Measurements from ENCODE around the gene UCK2. TPM values are rescaled to one million over a fixed set of nuclear protein-coding genes. Genes with fewer than 3 reads are reported as not detected.

The UCK2 gene
- total RNA-seq, 2 experiments from 2014 or later = 0.67 to 0.71 TPM

GRCh38 chr1:165873481-165873880 is 46.1 kb downstream of the UCK2 start:
- Histone ChIP-seq H3K4me1 (ENCODE audit: insufficient read depth, low read length) (peaks cover 29% of the 10 kb centered on the region), H3K36me3 (ENCODE audit: insufficient read depth, low read length) (no peaks in the 10 kb centered on the region), H3K27ac (ENCODE audit: low read depth in 1 of 2, low read length in 2 of 2) (no peak overlapping the region), H3K27me3 (ENCODE audit: control insufficient read depth in 1 of 2, insufficient read depth in 2 of 2, low read length in 2 of 2) (no peaks in the 10 kb centered on the region), H3K4me3 (ENCODE audit: low read length) (no peak overlapping the region), H3K9me3 (ENCODE audit: control insufficient read depth in 1 of 2, insufficient read depth in 1 of 2, low read length in 2 of 2) (peaks cover 0 to 4% of the 10 kb centered on the region in 2 experiments)
- H3K4me1 Mint-ChIP-seq (ENCODE audit: low read depth) = peaks cover 56% of the 10 kb centered on the region
- H3K4me3 Mint-ChIP-seq = no peak overlapping the region
- H3K27me3 Mint-ChIP-seq = peaks cover 6% of the 10 kb centered on the region
- no peak for DNase-seq
- no peak for ATAC-seq (ENCODE audit: poor library complexity)
- H3K36me3 Mint-ChIP-seq (ENCODE audit: low read depth) = no peaks in the 10 kb centered on the region
- TF ChIP-seq CTCF (IDR thresholded peaks at IDR 0.05) = no peak
- ChIA-PET POLR2A (no interaction called here), CTCF (no interaction called here)
- intact Hi-C loops (cut with DNase I, micrococcal nuclease) = no loop called here
- no peak overlapping the region for H3K27ac Mint-ChIP-seq
- no peaks in the 10 kb centered on the region for H3K9me3 Mint-ChIP-seq

- Histone ChIP-seq H3K4me3 (ENCODE audit: low read length) (no peak overlapping the region), H3K36me3 (ENCODE audit: insufficient read depth, low read length) (no peaks in the 10 kb centered on the region), H3K27me3 (ENCODE audit: control insufficient read depth in 1 of 2, insufficient read depth in 2 of 2, low read length in 2 of 2) (no peaks in the 10 kb centered on the region), H3K4me1 (ENCODE audit: insufficient read depth, low read length) (peaks cover 29% of the 10 kb centered on the region), H3K27ac (ENCODE audit: low read depth in 1 of 2, low read length in 2 of 2) (no peak overlapping the region), H3K9me3 (ENCODE audit: control insufficient read depth in 1 of 2, insufficient read depth in 1 of 2, low read length in 2 of 2) (peaks cover 0 to 5% of the 10 kb centered on the region in 2 experiments)
- DNase-seq = no peak
- no peak overlapping the region for H3K27ac Mint-ChIP-seq
- no peak for TF ChIP-seq CTCF (IDR thresholded peaks at IDR 0.05)
- H3K4me3 Mint-ChIP-seq = no peak overlapping the region
- no peaks in the 10 kb centered on the region for H3K9me3 Mint-ChIP-seq
- no peak for ATAC-seq (ENCODE audit: poor library complexity)
- peaks cover 58% of the 10 kb centered on the region for H3K4me1 Mint-ChIP-seq (ENCODE audit: low read depth)
- intact Hi-C loops (cut with DNase I, micrococcal nuclease) = no loop called here
- ChIA-PET POLR2A (no interaction called here), CTCF (interaction anchor here (0.6 kb wide), 1 partner anchor 245 kb away, joined by 3 read pairs; no protein-coding TSS in a partner anchor)
- peaks cover 6% of the 10 kb centered on the region for H3K27me3 Mint-ChIP-seq
- no peaks in the 10 kb centered on the region for H3K36me3 Mint-ChIP-seq (ENCODE audit: low read depth)
These were observed 47.2 kb downstream of the UCK2 start for GRCh38 chr1:165874643-165875042.

GRCh38 chr1:165875171-165875570 is 47.8 kb downstream of the UCK2 start:
- Histone ChIP-seq H3K27me3 (ENCODE audit: control insufficient read depth in 1 of 2, insufficient read depth in 2 of 2, low read length in 2 of 2) (no peaks in the 10 kb centered on the region), H3K27ac (ENCODE audit: low read depth in 1 of 2, low read length in 2 of 2) (no peak overlapping the region), H3K4me1 (ENCODE audit: insufficient read depth, low read length) (peaks cover 29% of the 10 kb centered on the region), H3K9me3 (ENCODE audit: control insufficient read depth in 1 of 2, insufficient read depth in 1 of 2, low read length in 2 of 2) (peaks cover 0 to 5% of the 10 kb centered on the region in 2 experiments), H3K36me3 (ENCODE audit: insufficient read depth, low read length) (no peaks in the 10 kb centered on the region), H3K4me3 (ENCODE audit: low read length) (no peak overlapping the region)
- ChIA-PET CTCF (interaction anchor here (0.6 kb wide), 1 partner anchor 246 kb away, joined by 3 read pairs; no protein-coding TSS in a partner anchor), POLR2A (no interaction called here)
- peaks cover 6% of the 10 kb centered on the region for H3K27me3 Mint-ChIP-seq
- no peak overlapping the region for H3K27ac Mint-ChIP-seq
- intact Hi-C loops (cut with DNase I, micrococcal nuclease) = no loop called here
- TF ChIP-seq CTCF (IDR thresholded peaks at IDR 0.05) = no peak
- H3K9me3 Mint-ChIP-seq = no peaks in the 10 kb centered on the region
- no peak overlapping the region for H3K4me3 Mint-ChIP-seq
- peaks cover 59% of the 10 kb centered on the region for H3K4me1 Mint-ChIP-seq (ENCODE audit: low read depth)
- ATAC-seq (ENCODE audit: poor library complexity) (no peak), DNase-seq (peak in 2 of 14 experiments; percentile 22 to 37)
- H3K36me3 Mint-ChIP-seq (ENCODE audit: low read depth) = no peaks in the 10 kb centered on the region

Data from CD4-positive, alpha-beta T cell (primary cell).